GM20431 (cell line): ENCODE measurements around the gene FLCN.

Experiments used
- in situ Hi-C: fragments of 300-500 bp; cut with MseI, MboI; formaldehyde crosslinking; loops from one replicate; pipeline ENCODE4 v1.15.0; 2020; ENCODE audit warnings: low sequenced_read_pairs; ENCODE audit not compliant: unreplicated experiment

FLCN gene

GRCh38 chr17:17239832-17240231, 2.9 kb upstream of the FLCN start:
- in situ Hi-C loops: no loop called here

GRCh38 chr17:17236295-17237025, 508 bp downstream of the FLCN start:
- in situ Hi-C loops: no loop called here

GRCh38 chr17:17235212-17236174, 1.5 kb downstream of the FLCN start:
- in situ Hi-C loops: no loop called here

- in situ Hi-C loops: no loop called here
Observed at GRCh38 chr17:17232303-17232621, 4.7 kb downstream of the FLCN start.

GRCh38 chr17:17231621-17232302, 5.2 kb downstream of the FLCN start:
- in situ Hi-C loops: no loop called here

- in situ Hi-C loops: no loop called here
Observed at GRCh38 chr17:17229416-17230384, 7.3 kb downstream of the FLCN start.

GRCh38 chr17:17228521-17229279, 8.3 kb downstream of the FLCN start:
- in situ Hi-C loops: no loop called here

- in situ Hi-C loops: no loop called here
Observed at GRCh38 chr17:17227608-17228520, 9.1 kb downstream of the FLCN start.

GRCh38 chr17:17226451-17227265, 10.3 kb downstream of the FLCN start:
- in situ Hi-C loops: no loop called here

- in situ Hi-C loops: no loop called here
Observed at GRCh38 chr17:17225901-17226300, 11.1 kb downstream of the FLCN start.

GRCh38 chr17:17224137-17224536, 12.8 kb downstream of the FLCN start:
- in situ Hi-C loops: no loop called here

- in situ Hi-C loops: no loop called here
Observed at GRCh38 chr17:17223736-17224135, 13.2 kb downstream of the FLCN start.

GRCh38 chr17:17221329-17221728, 15.6 kb downstream of the FLCN start:
- in situ Hi-C loops: no loop called here

- in situ Hi-C loops: no loop called here
Observed at GRCh38 chr17:17220529-17220928, 16.4 kb downstream of the FLCN start.

- in situ Hi-C loops: no loop called here
Observed at GRCh38 chr17:17217995-17218394, 19.0 kb downstream of the FLCN start.

- in situ Hi-C loops: no loop called here
Observed at GRCh38 chr17:17216776-17217175, 20.2 kb downstream of the FLCN start.

GRCh38 chr17:17216236-17216635, 20.7 kb downstream of the FLCN start:
- in situ Hi-C loops: no loop called here
